HG03521 (cell line): ENCODE results near the gene DNER.

Source experiments
- ATAC-seq: cut with Tn5 transposase; IDR thresholded peaks from one replicate; pipeline ENCODE4 v1.9.1; 2021; ENCODE audit warnings: mild to moderate bottlenecking, moderate library complexity; ENCODE audit not compliant: unreplicated experiment

The DNER gene

DNA sequence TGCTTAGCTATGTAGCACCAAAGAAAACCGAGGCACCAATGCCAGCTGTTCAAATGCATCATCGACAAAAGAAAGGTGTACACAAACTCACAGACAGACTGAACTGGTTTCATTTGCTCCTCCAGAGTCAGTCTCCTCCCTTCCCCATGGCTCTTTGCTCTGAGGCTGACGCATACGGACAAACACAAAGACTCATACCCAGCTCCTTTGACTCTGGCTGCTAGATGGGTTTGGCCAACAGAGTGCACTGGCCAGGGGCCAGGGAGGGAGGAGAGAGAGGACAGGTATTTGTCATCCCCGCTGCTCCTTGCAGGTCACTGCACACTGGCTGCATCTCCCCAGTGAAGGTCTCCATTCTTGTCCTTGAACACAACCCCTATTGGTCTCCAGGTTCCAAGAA, 40.7 kb downstream of the DNER start:
- no peak for ATAC-seq

DNA sequence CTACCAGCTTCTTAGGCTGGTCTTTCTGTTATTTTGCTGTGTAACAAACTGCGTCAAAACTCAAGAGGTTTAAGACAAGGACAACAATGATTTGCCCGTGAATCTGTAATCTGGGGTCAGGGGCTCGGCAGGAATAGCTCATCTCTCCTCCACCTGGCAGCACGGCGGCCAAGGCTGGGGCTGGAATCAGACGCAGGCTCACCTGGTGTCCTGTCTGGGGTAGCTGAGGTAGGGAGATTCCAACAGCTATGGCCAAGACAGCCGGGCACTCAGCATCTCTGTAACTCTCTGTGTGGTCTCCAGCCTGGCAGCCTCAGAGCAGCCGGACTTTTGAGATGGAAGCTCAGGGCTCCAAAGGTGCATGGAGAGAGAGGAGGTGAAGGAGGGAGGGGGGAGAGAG, 42.3 kb downstream of the DNER start:
- no peak for ATAC-seq

DNA sequence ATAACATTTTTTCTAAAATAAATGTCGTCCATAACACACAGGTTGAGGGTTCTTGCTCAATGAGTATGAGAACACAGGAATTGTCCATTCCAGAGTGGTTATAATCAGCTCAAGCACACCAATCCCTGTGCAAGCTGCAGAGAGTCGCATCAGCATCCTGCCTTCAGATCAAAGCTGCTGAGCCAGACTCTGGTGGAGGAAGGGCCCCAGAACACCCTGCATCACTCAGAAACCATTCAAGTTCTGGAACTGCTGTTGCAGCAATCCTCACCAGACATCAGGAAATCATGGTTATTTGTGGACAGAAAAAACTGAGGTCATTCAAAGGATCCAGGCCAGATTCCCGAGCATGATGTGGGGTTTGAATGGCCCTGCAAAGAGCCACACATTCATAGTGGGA, 44.5 kb downstream of the DNER start:
- ATAC-seq = no peak

DNA sequence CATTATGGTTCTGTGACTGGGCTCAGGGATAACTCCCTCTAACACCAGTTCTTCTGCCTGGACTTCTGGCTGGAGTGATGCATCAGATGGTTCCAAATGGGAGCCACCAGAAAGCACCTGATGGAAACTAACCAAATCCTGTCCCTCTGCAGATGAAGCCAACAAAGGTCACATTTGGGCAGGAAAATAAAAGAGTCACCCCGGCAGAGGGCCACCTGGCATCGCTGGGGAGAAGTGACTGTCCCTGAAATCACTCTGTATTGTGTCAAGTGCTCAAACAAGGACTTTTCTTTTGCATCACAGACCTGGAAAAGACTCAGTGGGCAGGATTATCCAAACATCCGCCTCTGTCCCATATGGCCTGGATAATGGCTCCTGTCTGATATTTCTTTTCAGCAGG, 47.5 kb downstream of the DNER start:
- no peak for ATAC-seq

DNA sequence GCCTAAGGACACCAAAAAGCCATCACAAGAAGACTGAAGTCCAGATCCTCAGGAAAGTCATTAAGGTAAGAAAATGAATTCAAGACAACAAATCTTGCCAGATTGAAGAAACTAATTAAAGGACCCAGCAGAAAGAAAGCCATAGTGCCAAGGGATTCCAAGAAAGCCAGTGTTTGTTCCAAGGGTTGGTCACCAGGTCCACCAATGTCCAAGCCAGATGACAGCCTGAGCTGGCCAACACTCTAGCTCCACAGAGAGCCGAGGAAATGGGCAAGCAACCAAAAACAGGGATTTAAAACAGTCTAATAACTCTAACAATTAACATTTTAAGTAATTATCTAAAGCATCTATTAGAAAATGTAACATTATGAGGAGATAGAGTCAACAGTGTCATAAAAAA, 49.2 kb downstream of the DNER start:
- ATAC-seq = no peak

DNA sequence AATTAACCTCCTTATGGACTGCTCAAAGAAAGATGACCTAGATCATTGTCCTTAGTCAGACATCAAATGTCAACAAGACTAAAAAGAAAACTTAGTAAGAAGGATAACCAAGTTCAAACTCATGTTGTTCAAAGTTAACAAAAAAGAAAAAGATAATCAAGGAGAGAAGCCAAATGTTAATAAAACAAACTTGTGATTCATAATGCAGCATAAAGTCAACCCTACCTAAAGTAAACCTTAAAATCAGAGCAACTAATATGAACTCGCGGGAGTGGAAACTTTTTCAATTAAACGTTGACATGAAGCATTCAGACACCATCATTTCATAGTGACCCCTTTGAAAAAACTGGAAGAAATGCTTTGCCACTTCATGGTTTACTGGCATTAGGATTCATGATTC, 52.9 kb downstream of the DNER start:
- ATAC-seq = no peak

DNA sequence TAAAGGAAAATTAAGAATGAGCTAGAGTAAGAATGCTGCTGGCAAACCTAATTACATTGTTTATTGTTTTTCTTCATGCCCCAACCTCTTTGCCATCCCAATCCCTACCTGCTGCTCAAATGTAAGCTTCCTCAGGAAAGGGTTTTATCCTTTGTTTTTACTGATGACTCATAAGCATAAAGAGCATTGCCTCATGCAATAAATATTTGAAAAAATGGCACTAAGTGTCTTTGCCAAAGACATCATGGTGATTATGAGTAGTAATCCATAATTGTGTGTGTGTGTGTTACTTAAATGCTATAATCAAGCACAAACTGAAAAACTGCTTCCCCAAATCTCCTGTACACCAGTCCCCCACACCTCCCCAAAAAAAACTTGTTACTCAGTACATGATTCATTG, 53.4 kb downstream of the DNER start:
- ATAC-seq = no peak

DNA sequence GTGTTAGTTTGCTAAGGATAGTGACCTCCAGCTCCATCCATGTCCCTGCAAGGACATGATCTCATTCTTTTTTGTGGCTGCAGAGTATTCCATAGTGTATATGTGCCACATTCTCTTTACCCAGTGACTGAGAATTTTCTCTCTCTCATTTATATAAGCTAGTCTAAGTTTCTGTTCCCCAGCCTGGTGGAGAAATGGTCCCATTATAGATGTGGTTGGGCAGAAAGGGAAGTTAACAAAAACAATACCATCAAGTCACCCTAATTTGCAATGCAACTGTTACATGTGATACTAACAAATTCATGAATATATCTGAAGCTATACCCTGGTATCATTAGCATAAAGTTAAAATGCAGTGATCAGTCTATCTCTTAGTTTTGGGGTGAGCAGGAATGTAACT, 54.0 kb downstream of the DNER start:
- no peak for ATAC-seq

DNA sequence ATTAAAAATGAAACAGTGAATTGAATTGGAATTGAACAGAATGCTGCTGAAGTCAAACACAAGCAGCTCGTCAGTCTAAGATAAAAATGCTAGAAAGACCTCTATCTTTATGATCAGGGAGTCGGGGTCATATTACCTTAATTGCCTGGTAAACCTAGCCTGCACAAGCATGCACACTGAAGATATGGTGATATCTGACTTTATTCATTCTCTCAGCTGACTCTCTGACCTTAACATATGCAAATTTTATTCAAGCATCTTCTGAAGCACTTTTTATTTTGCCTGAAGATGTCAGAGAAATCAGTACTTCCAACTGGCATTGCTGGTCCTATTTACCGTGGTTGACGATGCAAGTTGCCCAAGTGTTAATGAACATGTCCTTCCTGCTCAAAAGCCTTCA, 56.4 kb downstream of the DNER start:
- no peak for ATAC-seq

DNA sequence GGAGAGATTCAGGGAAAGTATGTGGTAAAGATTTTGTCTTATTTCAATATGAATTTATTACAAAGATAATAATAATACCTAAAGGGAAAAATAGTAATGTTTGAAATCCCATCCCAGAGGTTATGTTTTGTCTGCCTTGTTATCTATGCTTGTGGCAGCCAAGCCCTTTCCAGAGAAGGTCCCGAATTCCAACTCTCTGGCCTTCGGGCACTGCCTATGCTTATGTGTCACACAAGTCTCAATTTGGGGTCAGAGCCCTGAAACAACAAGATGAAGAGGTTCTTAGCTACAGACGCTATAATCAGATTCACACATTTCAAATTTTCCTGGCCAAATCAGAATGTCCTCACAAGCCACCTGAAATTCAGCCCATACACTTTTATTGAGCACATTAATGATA, 59.9 kb downstream of the DNER start:
- ATAC-seq = no peak

DNA sequence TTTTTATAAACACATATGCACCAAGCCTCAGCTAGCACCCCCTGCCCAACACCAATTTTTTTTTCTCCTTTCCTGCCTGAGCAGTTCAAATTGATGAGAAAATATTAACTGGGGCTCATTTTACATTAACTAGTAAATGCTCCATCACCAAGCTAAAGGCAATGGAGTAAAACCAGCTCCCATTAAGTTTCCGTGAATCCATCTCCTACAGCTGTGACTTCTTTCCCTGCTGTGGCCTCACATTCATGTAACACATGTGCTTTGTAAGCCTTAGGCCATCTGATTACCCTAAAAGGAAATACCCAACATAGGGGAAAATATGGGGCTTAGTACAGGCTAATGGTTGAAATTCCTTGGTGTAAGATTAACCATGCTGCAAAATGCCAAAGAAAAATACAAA, 60.8 kb downstream of the DNER start:
- ATAC-seq = no peak

DNA sequence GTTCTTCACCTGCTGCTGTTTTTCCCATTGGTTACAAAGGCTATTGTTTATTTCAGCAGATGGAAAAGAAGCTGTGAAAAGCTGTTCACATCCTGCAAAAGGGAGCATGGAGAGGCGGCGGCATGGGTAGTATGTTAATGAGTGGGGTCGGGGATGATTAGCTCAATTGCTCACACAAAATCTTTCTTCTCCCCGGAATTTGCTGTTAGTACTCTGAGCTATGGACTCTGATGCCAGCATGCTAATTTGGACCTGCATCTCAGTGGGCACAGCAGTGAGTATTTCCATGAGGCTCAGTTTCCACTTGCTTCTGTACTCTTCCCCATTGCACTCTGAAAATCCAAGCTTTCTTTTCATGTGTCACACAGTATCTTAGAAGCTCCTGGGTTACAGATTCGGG, 61.6 kb downstream of the DNER start:
- ATAC-seq = no peak

DNA sequence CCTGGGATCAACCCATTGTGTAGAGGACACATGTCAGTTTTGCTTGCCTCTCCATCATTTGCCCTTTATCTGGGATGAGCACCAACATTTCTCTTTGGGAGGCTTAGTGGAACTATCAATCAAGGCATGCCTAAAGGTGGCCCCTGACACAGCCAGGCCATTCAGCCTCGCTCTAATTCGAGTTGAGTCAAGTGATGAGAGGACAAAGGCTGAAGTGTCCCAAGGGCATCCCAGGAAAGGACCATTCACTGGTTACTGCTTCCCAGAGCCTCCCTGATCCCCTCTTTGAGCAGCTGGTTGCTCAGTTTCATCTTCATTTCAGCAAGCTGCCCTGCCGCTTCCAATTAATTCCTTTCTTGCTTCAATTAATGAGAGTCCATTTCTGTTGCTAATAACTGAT, 63.5 kb downstream of the DNER start:
- no peak for ATAC-seq

DNA sequence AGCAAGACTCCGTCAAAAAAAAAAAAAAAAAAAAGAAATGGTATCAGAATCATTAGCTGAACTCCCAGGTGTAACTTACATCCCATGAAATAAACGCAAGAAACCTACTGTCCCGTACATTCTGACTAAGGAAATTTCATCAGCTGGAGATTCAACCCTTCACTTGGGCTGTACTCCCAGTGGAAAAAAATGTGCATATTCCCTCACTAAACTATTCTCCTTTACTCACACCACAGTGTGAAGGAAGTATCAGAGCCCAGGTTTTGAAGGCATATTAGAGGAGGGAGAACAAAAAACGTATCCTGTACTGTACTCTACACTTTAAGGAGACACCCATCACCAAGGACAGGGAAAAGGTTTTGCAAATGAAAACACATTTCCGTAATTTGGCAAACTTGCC, 64.3 kb downstream of the DNER start:
- no peak for ATAC-seq

DNA sequence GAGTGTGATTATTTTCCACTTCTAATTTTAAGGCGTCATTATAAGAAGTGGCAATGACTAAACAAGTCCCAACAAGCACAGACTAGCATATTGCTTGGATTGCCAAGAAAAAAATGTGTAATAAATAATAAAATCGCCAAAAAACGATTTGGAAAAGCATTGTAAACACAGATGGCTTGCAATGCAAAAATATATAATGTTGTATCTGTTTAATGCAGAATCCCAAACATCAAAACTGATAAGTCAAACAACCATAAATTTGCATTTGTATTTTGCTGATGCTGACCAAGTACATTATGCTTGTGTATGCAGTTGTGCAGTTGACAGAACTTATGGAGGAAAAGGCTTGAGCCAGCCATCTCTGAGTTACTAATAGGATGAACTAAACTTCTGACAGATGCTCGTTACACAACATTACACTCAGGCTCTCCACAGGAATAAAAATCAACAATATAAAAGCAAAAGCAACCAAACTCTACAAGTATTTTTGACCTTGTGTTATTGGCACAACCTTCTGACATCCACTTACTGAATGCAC, 68.1 kb downstream of the DNER start:
- ATAC-seq = no peak

DNA sequence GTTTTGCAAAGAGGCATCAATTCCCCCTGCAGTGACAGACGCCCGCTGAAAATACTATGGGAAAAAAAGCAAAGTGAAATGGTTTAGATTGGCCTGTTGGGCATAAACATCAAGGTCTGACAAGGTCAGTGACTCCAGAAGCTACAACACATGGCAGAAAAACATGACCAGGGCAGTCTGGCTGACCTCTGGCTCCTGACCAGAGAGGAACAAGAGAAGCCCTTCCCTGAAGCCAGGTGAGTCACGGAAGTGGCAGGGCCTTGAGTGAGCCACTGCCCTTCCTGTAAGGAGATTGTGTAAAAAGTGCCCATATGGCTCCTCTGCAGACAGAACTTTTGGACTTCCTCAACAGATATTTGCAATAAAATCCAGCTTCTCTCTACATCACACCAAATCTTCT, 72.0 kb downstream of the DNER start:
- no peak for ATAC-seq

DNA sequence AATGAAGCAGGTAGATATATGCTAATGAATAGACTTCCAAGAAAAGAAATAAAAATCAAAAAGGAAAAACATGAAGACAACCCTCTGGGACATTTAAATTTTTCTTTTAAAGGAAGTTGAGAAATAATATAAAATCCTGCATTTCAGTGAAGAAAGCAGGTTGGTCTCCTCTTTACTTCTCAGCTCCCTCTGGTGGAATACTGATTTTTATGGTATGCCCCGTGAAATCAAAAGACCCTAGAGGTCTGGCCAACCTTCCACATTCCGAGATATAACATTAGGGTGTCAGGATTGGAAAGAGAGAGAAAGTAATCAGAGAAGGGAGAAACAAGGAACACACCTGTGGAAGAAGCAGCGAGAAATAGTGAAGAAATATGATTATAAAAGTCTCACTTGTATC, 72.7 kb downstream of the DNER start:
- ATAC-seq = no peak

DNA sequence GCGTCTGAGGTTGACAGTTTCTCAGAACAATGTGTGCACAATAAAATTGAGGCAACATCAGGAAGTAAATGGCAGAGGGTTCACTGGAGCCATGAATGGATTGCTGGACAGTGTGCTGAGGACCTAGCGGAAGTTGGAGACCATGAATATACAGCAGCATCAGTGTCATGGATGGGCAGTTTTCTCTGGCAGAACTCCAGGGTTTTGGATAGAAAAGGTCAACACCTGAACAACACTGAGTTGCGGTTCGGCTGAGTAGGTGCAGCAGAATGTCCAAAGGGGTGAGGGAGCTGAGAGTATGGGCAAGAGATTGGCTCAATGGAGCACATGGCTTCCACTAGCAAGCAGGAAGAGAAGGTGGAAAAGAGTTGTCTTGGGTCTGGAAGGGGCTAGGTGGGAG, 73.7 kb downstream of the DNER start:
- no peak for ATAC-seq

DNA sequence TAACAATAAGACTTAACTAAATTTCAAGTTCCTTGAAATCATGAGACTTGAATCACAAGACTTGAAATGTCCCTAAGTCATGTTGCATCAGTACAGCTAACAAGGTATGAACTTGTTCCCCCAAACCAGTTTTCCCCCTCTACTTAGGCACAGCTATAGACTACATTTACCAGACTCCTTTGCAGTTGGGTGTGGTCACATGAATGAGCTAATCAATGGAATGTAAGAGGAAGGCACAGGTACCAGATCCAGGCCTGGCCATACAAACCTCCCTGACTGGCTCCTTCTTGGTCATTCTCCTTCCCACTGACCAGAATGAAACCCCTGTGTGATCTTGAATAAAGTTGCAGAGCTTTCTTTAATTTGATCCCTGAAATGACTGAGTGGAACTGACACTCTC, 77.8 kb downstream of the DNER start:
- ATAC-seq = no peak

DNA sequence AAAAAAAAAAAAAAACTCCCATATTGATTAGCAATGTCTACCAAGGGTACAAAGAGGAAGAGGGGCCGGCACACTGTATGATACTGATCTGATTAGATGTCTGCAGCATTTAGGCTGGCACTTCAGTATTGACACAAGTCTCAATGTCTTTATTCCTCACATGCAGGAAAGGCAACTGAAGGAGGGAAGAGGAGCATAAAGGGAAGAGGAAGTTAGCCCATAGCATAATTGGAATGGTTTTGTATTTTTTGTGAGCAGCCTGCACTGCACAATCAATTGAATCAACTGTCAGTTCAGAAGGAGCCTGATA, 79.0 kb downstream of the DNER start:
- no peak for ATAC-seq

DNA sequence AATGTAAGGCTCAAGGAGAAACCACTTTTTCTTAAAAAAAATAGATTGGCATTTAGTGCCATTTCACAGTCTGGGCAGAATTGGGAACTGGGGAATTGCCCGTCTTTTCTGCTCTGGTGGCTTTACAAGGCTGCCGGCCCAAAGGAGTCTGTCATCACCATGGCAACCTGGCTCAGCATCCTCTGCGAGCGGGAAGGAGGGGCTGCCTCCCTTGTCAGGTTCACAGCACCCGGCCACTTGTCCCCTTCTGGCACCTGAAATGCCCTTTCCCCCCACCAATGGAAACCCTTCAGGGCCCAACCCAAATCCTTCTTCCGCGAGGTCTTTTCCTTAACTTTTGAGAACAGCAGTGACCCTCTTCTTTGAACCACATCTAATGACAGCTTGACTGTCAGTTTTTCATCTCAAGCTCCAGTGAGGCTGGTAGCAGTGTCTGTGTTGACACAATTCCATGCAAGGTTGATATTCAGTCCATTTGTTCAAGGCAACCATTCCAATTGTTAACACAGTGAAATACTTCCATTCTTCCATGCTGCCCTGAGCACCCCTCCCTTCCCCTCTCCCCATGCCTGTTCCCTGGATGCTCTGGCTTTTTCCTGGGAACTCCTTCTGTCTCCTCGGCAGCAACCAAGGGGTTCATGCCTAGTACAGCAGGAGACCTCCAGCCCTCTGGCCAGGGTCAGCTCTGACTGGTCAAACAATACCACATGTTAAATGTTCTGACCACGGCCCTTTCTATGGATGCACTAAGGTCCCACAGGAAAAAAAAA, 79.6 kb downstream of the DNER start:
- ATAC-seq = no peak

DNA sequence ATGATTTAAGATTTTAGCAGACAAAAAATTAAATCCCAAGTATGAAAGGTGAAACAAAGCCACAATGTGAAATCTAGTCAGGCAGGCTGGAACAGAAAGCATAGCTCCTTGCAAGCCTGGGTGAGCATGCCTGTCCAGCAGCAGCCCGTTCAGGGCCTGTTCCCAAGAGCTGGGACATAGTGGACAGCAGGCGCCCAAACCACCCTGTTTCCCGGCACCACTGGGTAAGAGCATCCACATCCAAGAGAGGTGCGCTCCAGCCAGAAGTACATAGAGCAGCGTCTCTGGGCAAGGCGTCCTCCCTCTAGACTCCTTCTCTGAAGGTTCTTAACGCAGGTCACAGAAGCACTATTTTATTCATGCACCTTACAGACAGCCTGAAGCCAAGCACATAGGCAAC, 80.8 kb downstream of the DNER start:
- ATAC-seq = no peak

DNA sequence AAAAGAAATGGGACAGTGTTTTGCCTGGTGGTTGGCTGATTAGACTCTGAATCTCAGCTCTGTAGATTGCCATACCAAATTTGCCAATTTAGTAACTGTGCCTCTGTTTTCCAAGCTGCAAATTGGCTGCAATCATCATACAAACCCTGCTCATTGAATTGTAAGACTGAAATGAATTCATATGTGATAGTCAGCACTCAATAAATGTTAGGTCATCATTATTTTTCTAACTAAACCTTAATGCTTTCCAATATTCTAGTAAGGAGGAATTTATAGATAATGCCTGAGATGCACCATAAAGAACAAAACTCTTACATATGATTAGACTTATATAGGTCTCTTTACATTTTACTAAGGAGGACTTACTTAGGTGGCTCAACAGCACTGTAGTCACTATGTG, 85.3 kb downstream of the DNER start:
- no peak for ATAC-seq
